ENCODE measurements around the gene VDAC1.
A peak's percentile ranks its signal among the peaks of the same experiment; 100 is the strongest.
"Not testable (repeated sequence)": the region's sequence is repeated elsewhere in the genome, so short reads cannot be mapped to it uniquely, and the experiment has no call there.

VDAC1 gene

DNA sequence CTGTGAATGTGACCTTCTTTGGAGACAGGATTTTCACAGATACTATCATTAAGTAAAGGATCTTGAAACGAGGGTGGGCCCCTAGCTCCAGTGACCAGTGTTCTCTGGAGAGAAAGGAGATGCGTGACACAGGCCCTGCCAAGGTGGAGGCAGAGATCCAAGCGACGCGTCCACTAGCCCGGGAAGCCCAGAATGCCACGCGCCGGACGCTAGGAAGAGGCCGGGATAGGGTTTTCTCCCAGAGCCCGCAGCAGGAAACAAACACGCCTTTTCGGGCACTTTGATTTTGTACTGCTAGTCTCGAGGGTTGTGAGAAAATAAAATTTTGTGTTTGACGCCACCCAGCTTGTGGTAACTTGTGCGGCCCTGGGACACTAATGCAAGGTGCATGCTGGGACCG lies 29.6 kb upstream of the VDAC1 start:
- no peak for DNase-seq (ENCODE audit: low read depth)
- H3K4me3 ChIP-seq (ENCODE audit: low read length), result no peak overlapping the region
- TF ChIP-seq, protein P1, sequence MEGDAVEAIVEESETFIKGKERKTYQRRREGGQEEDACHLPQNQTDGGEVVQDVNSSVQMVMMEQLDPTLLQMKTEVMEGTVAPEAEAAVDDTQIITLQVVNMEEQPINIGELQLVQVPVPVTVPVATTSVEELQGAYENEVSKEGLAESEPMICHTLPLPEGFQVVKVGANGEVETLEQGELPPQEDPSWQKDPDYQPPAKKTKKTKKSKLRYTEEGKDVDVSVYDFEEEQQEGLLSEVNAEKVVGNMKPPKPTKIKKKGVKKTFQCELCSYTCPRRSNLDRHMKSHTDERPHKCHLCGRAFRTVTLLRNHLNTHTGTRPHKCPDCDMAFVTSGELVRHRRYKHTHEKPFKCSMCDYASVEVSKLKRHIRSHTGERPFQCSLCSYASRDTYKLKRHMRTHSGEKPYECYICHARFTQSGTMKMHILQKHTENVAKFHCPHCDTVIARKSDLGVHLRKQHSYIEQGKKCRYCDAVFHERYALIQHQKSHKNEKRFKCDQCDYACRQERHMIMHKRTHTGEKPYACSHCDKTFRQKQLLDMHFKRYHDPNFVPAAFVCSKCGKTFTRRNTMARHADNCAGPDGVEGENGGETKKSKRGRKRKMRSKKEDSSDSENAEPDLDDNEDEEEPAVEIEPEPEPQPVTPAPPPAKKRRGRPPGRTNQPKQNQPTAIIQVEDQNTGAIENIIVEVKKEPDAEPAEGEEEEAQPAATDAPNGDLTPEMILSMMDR (conservative IDR thresholded peaks at IDR 0.05; ENCODE audit: low read depth, low read length), result no peak

DNA sequence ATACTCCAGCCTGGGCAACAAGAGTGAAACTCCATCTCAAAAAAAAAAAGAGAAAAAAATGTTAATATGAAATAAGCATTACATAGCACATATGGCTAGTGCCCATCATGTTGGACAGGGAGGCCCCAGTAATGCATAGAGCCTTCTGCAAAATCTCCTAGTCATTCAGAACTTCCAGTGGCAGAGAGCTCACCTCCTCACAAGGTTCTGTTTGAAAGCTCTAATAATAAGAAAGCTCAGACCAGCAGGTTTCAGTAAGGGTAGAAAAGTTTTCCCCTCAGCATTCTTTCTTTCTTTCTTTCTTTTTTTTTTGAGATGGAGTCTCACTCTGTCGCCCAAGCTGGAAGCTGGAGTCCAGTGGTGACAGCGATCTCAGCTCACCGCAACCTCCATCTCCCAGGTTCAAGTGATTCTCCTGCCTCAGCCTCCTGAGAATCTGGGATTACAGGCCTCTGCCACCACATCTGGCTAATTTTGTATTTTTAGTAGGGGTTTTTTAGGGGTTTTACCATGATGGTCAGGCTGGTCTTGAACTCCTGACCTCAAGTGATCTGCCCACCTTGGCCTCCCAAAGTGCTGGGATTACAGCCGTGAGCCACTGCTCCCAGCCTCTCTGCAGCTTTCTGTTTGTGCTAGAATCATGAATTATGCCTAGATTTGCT lies 25.7 kb upstream of the VDAC1 start:
- not testable (repeated sequence) for H3K4me3 ChIP-seq (ENCODE audit: low read length); DNase-seq (ENCODE audit: low read depth)

DNA sequence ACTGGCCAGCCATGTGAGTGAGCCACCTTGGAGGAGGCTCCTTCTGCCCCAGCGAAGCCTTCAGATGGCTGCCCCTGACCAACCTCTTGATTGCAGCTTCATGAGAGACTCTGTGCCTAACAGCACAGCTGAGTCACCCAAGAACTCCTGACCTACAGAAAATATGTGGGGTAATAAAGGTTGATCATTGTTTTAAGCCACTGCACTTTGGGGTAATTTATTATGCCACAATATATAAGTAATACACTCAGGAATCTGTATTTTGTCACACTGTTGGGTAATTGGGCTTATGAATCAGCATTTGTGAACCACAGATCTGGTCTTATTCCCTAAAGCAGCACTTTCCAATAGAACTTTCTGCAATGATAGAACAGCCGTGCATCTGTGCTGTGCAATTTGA lies 24.4 kb upstream of the VDAC1 start:
- TF ChIP-seq, protein P1 (conservative IDR thresholded peaks at IDR 0.05; ENCODE audit: low read depth, low read length), result no peak
- no peak overlapping the region for H3K4me3 ChIP-seq (ENCODE audit: low read length)
- DNase-seq (ENCODE audit: low read depth), result peak; percentile 79

DNA sequence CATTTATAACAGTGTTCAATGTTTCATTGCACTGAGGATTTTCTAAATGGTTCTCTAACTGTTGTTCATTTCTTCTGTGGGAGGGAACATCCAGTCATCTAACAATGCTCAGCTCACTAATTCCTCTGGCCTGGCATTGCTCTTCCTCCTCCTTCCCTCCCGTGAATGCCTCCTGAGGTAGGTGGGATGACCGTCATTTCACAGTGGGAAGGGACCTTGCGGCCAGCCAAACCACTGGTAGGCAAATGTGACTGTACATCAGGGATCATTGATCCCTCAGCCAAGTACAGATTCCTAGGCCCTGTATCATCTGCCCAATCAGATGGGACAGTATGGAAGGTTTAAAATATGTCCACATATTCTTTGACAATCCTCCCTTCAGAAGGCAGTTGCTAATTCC lies 23.7 kb upstream of the VDAC1 start:
- TF ChIP-seq, protein P1 (conservative IDR thresholded peaks at IDR 0.05; ENCODE audit: low read depth, low read length), result no peak
- H3K4me3 ChIP-seq (ENCODE audit: low read length), result no peak overlapping the region
- no peak for DNase-seq (ENCODE audit: low read depth)

DNA sequence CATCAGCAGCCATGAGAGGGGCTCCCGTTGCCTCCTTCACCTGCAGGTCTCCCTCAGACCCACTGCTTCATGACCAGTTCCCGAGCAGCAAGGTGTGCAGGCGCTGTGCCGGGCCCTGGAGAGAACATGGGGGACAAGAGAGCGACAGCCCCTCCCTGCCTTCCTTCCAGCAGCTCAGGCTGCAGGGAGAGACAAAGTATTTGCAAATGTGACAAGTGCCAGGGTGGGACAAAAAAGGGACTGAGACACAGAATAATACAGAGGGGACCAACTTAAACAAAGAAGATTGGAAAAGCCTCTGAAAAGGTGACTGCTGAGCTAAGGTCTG lies 22.5 kb upstream of the VDAC1 start:
- no peak overlapping the region for H3K4me3 ChIP-seq (ENCODE audit: low read length)
- DNase-seq (ENCODE audit: low read depth), result no peak
- TF ChIP-seq, protein P1 (conservative IDR thresholded peaks at IDR 0.05; ENCODE audit: low read depth, low read length), result no peak

DNA sequence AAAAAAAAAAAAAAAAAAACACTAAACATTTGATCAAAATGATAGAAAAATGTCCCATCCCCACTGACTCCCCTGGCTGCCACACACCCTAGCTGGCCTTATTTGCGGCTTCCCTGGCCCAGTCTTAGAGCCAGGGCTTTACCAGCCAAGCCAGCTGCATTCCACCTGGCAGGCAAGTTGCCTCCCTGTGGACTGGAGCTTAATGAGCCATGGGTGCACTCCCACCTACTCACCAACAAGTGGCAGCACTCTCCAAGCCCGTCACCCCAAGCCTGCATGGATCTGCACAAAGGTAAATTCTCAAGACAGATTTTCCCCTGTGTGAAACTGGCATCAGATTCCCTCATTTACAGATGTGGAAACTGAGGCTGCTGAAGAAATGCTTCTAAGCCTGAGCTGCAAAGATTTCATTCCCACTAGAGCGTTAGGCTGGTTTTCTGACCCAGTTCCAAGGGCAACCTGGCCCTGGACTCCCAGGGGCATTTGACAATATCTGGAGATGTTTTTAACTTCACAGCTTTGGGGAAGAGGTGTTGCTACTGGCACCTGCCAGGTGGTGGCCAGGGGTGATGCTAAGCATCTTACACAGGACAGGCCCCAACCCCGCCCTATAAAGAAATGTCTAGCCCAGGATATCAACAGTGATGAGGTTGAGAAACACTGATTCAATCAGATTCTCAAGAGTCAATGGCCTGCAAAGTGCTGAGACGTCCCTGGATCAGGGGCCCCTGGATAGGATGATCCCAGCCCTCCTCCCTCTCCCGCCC lies 21.9 kb upstream of the VDAC1 start:
- peak; percentile 64 for DNase-seq (ENCODE audit: low read depth)
- H3K4me3 ChIP-seq (ENCODE audit: low read length), result no peak overlapping the region
- TF ChIP-seq, protein P1 (conservative IDR thresholded peaks at IDR 0.05; ENCODE audit: low read depth, low read length), result peak; percentile 84

DNA sequence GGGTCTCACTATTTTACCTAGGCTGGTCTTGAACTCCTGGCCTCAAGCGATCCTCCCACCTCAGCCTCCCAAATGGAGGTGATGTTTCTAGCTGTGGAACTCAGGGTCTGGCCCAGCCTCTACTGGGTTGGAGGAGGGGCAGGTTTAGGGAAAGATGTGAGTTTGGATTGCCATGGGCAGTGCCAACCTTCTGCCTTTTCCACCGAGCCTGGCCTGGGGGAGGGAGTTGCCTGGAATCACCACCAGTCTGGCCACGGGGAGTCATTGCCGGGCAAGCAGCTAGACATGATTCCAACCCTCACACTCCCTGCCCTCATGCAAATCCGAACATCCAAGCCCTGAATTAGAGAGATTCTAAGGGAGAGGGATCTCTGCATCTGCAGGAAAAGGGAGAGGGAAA lies 21.0 kb upstream of the VDAC1 start:
- DNase-seq (ENCODE audit: low read depth), result no peak
- TF ChIP-seq, protein P1 (conservative IDR thresholded peaks at IDR 0.05; ENCODE audit: low read depth, low read length), result no peak
- H3K4me3 ChIP-seq (ENCODE audit: low read length), result no peak overlapping the region
